OCI-LY7 (cell line): ENCODE measurements around the gene MPRIP.

ENCODE experiments used
- EZH2phosphoT487 ChIP-seq: fragments of 200-600 bp; sonication (generic); IDR thresholded peaks from 2 replicates; pipeline ENCODE4 v1.6.1; 2018; ENCODE audit warnings: low read depth, borderline replicate concordance, mild to moderate bottlenecking, mixed run types, antibody characterized with exemption, low read length, moderate library complexity, mixed read lengths
- TF ChIP-seq, protein P1 (sequence below): fragments of 200-600 bp; sonication (generic); conservative IDR thresholded peaks from 2 replicates; pipeline ENCODE4 v1.5.1; 2014; ENCODE audit warnings: mild to moderate bottlenecking, antibody characterized with exemption, low read length, moderate library complexity, mixed read lengths

DNA sequence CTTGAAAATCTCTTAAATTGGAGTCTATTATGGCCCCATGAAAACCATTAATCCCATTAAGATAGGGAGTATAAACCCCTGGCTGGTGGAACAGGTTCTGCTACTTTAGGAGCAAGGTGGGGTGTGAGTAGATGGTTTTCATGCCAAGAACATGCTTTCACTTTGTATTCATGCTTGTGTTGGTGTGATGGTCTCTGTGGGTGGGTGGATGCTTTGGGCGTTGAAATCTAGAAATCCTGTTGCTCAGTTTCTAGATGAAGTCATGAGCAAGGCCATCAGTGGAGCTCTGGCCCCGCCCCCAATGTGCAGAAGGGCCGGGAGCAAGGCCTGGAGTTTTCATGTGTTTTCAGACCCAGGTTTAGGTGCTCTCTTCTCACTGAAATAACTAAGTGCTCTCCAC is 143.8 kb downstream of the MPRIP start:
- TF ChIP-seq, protein P1, sequence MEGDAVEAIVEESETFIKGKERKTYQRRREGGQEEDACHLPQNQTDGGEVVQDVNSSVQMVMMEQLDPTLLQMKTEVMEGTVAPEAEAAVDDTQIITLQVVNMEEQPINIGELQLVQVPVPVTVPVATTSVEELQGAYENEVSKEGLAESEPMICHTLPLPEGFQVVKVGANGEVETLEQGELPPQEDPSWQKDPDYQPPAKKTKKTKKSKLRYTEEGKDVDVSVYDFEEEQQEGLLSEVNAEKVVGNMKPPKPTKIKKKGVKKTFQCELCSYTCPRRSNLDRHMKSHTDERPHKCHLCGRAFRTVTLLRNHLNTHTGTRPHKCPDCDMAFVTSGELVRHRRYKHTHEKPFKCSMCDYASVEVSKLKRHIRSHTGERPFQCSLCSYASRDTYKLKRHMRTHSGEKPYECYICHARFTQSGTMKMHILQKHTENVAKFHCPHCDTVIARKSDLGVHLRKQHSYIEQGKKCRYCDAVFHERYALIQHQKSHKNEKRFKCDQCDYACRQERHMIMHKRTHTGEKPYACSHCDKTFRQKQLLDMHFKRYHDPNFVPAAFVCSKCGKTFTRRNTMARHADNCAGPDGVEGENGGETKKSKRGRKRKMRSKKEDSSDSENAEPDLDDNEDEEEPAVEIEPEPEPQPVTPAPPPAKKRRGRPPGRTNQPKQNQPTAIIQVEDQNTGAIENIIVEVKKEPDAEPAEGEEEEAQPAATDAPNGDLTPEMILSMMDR, result no peak
- no peak for TF ChIP-seq EZH2phosphoT487
